Measurements from ENCODE around the gene KRT34. TPM values are rescaled to one million over a fixed set of nuclear protein-coding genes. Genes with fewer than 3 reads are reported as not detected.

The KRT34 gene
- total and polyA plus RNA-seq, 2 experiments from 2014 or later = not detected

- no peak overlapping the region for H3K4me3 Mint-ChIP-seq
- Histone ChIP-seq H3K4me3 (no peak overlapping the region), H4K20me1 (replicated peaks; ENCODE audit: insufficient read depth) (no peaks in the 10 kb centered on the region), H3K79me2 (replicated peaks; ENCODE audit: insufficient read depth) (no peaks in the 10 kb centered on the region), H3K27ac (ENCODE audit: low read depth) (no peak overlapping the region), H3K27me3 (ENCODE audit: insufficient read depth) (no peaks in the 10 kb centered on the region), H3K36me3 (ENCODE audit: insufficient read depth) (no peaks in the 10 kb centered on the region), H3K4me1 (ENCODE audit: insufficient read depth) (no peaks in the 10 kb centered on the region), H3F3A (replicated peaks; ENCODE audit: low read depth) (no peaks in the 10 kb centered on the region), H3K9me2 (ENCODE audit: insufficient read depth) (no peaks in the 10 kb centered on the region), H2AFZ (no peak overlapping the region), H3K4me2 (no peak overlapping the region)
- DNase-seq (ENCODE audit: low spot score) (no peak), ATAC-seq (no peak)
- no peaks in the 10 kb centered on the region for H3K36me3 Mint-ChIP-seq (ENCODE audit: low read depth)
- H3K9me3 Mint-ChIP-seq = no peaks in the 10 kb centered on the region
- H3K4me1 Mint-ChIP-seq = no peaks in the 10 kb centered on the region
- no peak overlapping the region for H3K27ac Mint-ChIP-seq
- no peak for TF ChIP-seq JUNB (IDR thresholded peaks at IDR 0.05; ENCODE audit: unreplicated experiment)
- no peak for TF ChIP-seq CREB1 (CRISPR knock-in tag; IDR thresholded peaks at IDR 0.05; ENCODE audit: low read depth)
- no peak for TF ChIP-seq STAT1 (IDR thresholded peaks at IDR 0.05; ENCODE audit: unreplicated experiment)
- no peak for TF ChIP-seq CTCF (conservative IDR thresholded peaks at IDR 0.05; ENCODE audit: low read depth in 2 of 2)
- no peak for TF ChIP-seq NANOG (IDR thresholded peaks at IDR 0.05; ENCODE audit: borderline replicate concordance)
- no peak for TF ChIP-seq ZNF114 (CRISPR knock-in tag; IDR thresholded peaks at IDR 0.05)
- no peak for TF ChIP-seq EZH2 (IDR thresholded peaks at IDR 0.05; ENCODE audit: low read depth, unreplicated experiment)
- TF ChIP-seq EZH2phosphoT487 (IDR thresholded peaks at IDR 0.05; ENCODE audit: unreplicated experiment) = no peak
- TF ChIP-seq REST (IDR thresholded peaks at IDR 0.05; ENCODE audit: unreplicated experiment) = no peak
- TF ChIP-seq ZNF462 (CRISPR knock-in tag; IDR thresholded peaks at IDR 0.05) = no peak
- TF ChIP-seq ETS1 (IDR thresholded peaks at IDR 0.05) = no peak
- no peak for TF ChIP-seq POLR2AphosphoS5 (IDR thresholded peaks at IDR 0.05; ENCODE audit: low read depth)
- H3K27me3 Mint-ChIP-seq (ENCODE audit: insufficient read depth, low read depth, poor library complexity) = peaks cover 2% of the 10 kb centered on the region
Observed at GRCh38 chr17:41404024-41404671, 22.0 kb upstream of the KRT34 start.
